H1 (cell line): ENCODE results near the gene GFOD1. TPM values are rescaled to one million over a fixed set of nuclear protein-coding genes. Genes with fewer than 3 reads are reported as not detected.
"Not testable (repeated sequence)": the region's sequence is repeated elsewhere in the genome, so short reads cannot be mapped to it uniquely, and the experiment has no call there.

Experiments used
- CTCF ChIA-PET: fragments of 300-600 bp; sonication (Branson Sonifier 250); formaldehyde crosslinking; loops from one replicate; lab custom pipeline; 2021; ENCODE audit not compliant: partially characterized antibody; lab: Charles Lee
- POLR2A ChIA-PET: fragments of 300-600 bp; sonication (Branson Sonifier 250); formaldehyde crosslinking; loops from one replicate; lab custom pipeline; 2021; ENCODE audit warnings: inconsistent platforms; ENCODE audit not compliant: partially characterized antibody; lab: Charles Lee
- DNase-seq, 2 experiments: peaks; one replicate each; pipeline versions ENCODE4 v3.0.0 to v3.0.0-alpha.2; 2010 to 2022; ENCODE audit warnings: low spot score in 2 of 2, low read depth in 1 of 2, mixed read lengths in 1 of 2
- FAIRE-seq: peaks from 2 replicates; lab custom pipeline; 2011; peaks lifted over from hg19 to GRCh38; lab: Jason Lieb, UNC
- H2AFZ ChIP-seq: 2 replicates; pipeline ENCODE4 v1.8.1; 2012; ENCODE audit warnings: low read length, inconsistent platforms
- H2AK5ac ChIP-seq: 2 replicates; pipeline ENCODE4 v1.6.1; 2013; ENCODE audit warnings: low read depth, low read length
- H2BK120ac ChIP-seq: replicated peaks from 2 replicates; pipeline ENCODE3; 2013; ENCODE audit warnings: low read depth, low read length, inconsistent platforms
- H2BK12ac ChIP-seq: 2 replicates; pipeline ENCODE4 v1.6.1; 2013; ENCODE audit warnings: low read depth, low read length
- H2BK15ac ChIP-seq: 2 replicates; pipeline ENCODE4 v1.6.1; 2013; ENCODE audit warnings: low read length
- H2BK20ac ChIP-seq: 2 replicates; pipeline ENCODE4 v1.6.1; 2013; ENCODE audit warnings: low read length
- H2BK5ac ChIP-seq: 2 replicates; pipeline ENCODE4 v1.6.1; 2013; ENCODE audit warnings: low read depth, low read length
- H3K14ac ChIP-seq: 2 replicates; pipeline ENCODE4 v1.6.1; 2013; ENCODE audit warnings: inconsistent platforms; ENCODE audit not compliant: insufficient read length
- H3K18ac ChIP-seq: 2 replicates; pipeline ENCODE4 v1.6.1; 2013; ENCODE audit warnings: low read length; ENCODE audit errors: extremely low read depth
- H3K23ac ChIP-seq: 2 replicates; pipeline ENCODE4 v1.6.1; 2013; ENCODE audit warnings: inconsistent platforms; ENCODE audit not compliant: insufficient read length
- H3K23me2 ChIP-seq: 2 replicates; pipeline ENCODE4 v1.6.1; 2013; ENCODE audit warnings: low read depth, low read length
- H3K27ac ChIP-seq: 2 replicates; pipeline ENCODE4 v1.6.1; 2011; ENCODE audit warnings: low read depth, low read length, inconsistent platforms
- H3K27me3 ChIP-seq, 4 experiments: replicated peaks in 1 of 4; 1 replicate in 1 of 4; 2 replicates in 3 of 4; pipeline versions ENCODE4 v1.6.1 to v1.8.1; 2011 to 2013; ENCODE audit warnings: low read length in 3 of 4, mild to moderate bottlenecking in 3 of 4, inconsistent platforms in 2 of 4, mixed read lengths in 2 of 4, moderate library complexity in 1 of 4; ENCODE audit not compliant: control insufficient read depth in 3 of 4, insufficient read depth in 3 of 4; ENCODE audit errors: extremely low read depth in 1 of 4
- H3K36me3 ChIP-seq, 4 experiments: 2 replicates each; pipeline versions ENCODE4 v1.6.1 to v1.8.1; 2011 to 2013; ENCODE audit warnings: mild to moderate bottlenecking in 4 of 4, low read length in 3 of 4, moderate library complexity in 2 of 4, control low read depth in 1 of 4, inconsistent platforms in 1 of 4; ENCODE audit not compliant: insufficient read depth in 4 of 4, control insufficient read depth in 2 of 4
- H3K4ac ChIP-seq: replicated peaks from 2 replicates; pipeline ENCODE3; 2013; ENCODE audit warnings: low read length, low read depth, mixed read lengths, inconsistent platforms; ENCODE audit not compliant: insufficient read length
- H3K4me1 ChIP-seq, 4 experiments: replicated peaks in 1 of 4; 1 replicate in 1 of 4; 2 replicates in 3 of 4; pipeline versions ENCODE4 v1.6.1 to v1.8.1; 2011 to 2013; ENCODE audit warnings: low read length in 3 of 4, inconsistent platforms in 2 of 4, mixed read lengths in 1 of 4; ENCODE audit not compliant: insufficient read depth in 4 of 4, control insufficient read depth in 3 of 4
- H3K4me2 ChIP-seq, 2 experiments: 2 replicates each; pipeline versions ENCODE4 v1.6.1 to v1.8.1; 2011 to 2013; ENCODE audit warnings: low read depth in 2 of 2, low read length in 2 of 2, control low read depth in 1 of 2, inconsistent platforms in 1 of 2, mild to moderate bottlenecking in 1 of 2; ENCODE audit not compliant: insufficient read depth in 1 of 2
- H3K4me3 ChIP-seq, 4 experiments: fragments of 200-600, 300-600 bp in 1 of 4; sonication (generic), shearing (Covaris generic), sonication (Bioruptor Twin) in 1 of 4; 2 replicates each; pipeline versions ENCODE4 v1.5.1 to v1.8.1; 2011 to 2016; ENCODE audit warnings: low read length in 4 of 4, low read depth in 3 of 4, control low read depth in 2 of 4, inconsistent platforms in 2 of 4, mild to moderate bottlenecking in 2 of 4, mixed read lengths in 1 of 4, moderate library complexity in 1 of 4; ENCODE audit not compliant: insufficient read depth in 2 of 4; ENCODE audit errors: extremely low read depth in 1 of 4
- H3K56ac ChIP-seq: replicated peaks from 2 replicates; pipeline ENCODE3; 2013; ENCODE audit warnings: low read depth, mild to moderate bottlenecking, mixed read lengths, low read length, inconsistent platforms; ENCODE audit not compliant: insufficient read length
- H3K79me1 ChIP-seq: 2 replicates; pipeline ENCODE4 v1.6.1; 2013; ENCODE audit warnings: low read depth, low read length, control low read depth
- H3K79me2 ChIP-seq, 2 experiments: 2 replicates each; pipeline versions ENCODE4 v1.6.1 to v1.8.1; 2012 to 2013; ENCODE audit warnings: low read length in 2 of 2, mild to moderate bottlenecking in 2 of 2, inconsistent platforms in 1 of 2; ENCODE audit not compliant: insufficient read depth in 2 of 2, control insufficient read depth in 1 of 2
- H3K9ac ChIP-seq, 4 experiments: replicated peaks in 1 of 4; 1 replicate in 1 of 4; 2 replicates in 3 of 4; pipeline versions ENCODE4 v1.6.1 to v1.8.1; 2011 to 2013; ENCODE audit warnings: low read depth in 3 of 4, low read length in 3 of 4, control low read depth in 2 of 4, mild to moderate bottlenecking in 2 of 4, moderate library complexity in 2 of 4, inconsistent platforms in 1 of 4; ENCODE audit errors: extremely low read depth in 1 of 4
- H3K9me3 ChIP-seq, 2 experiments: 2 replicates each; pipeline versions ENCODE4 v1.6.1 to v1.8.1; 2012 to 2013; ENCODE audit warnings: mild to moderate bottlenecking in 2 of 2, moderate library complexity in 2 of 2, control low read depth in 1 of 2, inconsistent platforms in 1 of 2, low read depth in 1 of 2, low read length in 1 of 2, mixed read lengths in 1 of 2; ENCODE audit not compliant: insufficient read depth in 2 of 2
- H4K20me1 ChIP-seq, 2 experiments: replicated peaks in 1 of 2; 2 replicates each; pipeline versions ENCODE3 to v1.8.1; 2011 to 2013; ENCODE audit warnings: inconsistent platforms in 2 of 2, low read length in 2 of 2, mild to moderate bottlenecking in 1 of 2; ENCODE audit not compliant: insufficient read depth in 2 of 2, control insufficient read depth in 1 of 2
- H4K5ac ChIP-seq: 2 replicates; pipeline ENCODE4 v1.6.1; 2013; ENCODE audit warnings: low read length, low read depth, mixed read lengths, inconsistent platforms; ENCODE audit not compliant: insufficient read length
- H4K8ac ChIP-seq: 2 replicates; pipeline ENCODE4 v1.8.0; 2013; ENCODE audit warnings: mild to moderate bottlenecking, moderate library complexity, low read length, inconsistent platforms; ENCODE audit not compliant: insufficient read depth; ENCODE audit errors: extremely low read depth
- H4K91ac ChIP-seq: replicated peaks from 2 replicates; pipeline ENCODE3; 2013; ENCODE audit warnings: low read length, mixed read lengths, inconsistent platforms; ENCODE audit not compliant: insufficient read length
- WGBS, 2 experiments: shearing (Covaris generic) in 1 of 2; methylation state at CpG; one replicate each; pipeline versions ENCODE4 v1.1.6 to v1.1.7; 2013 to 2015; ENCODE audit warnings: low lambda C conversion rate in 2 of 2, mixed read lengths in 2 of 2, inconsistent platforms in 1 of 2, low coverage in 1 of 2, missing lambda C conversion rate in 1 of 2; ENCODE audit not compliant: insufficient replicate concordance in 2 of 2, insufficient coverage in 1 of 2, insufficient read length in 1 of 2; ENCODE audit errors: extremely low coverage in 1 of 2, missing lambda C conversion rate in 1 of 2; 5-methylcytosine and 5-hydroxymethylcytosine counted together
- polyA plus RNA-seq, 7 experiments: library from polyadenylated mRNA; depleted of rRNA in 3 of 7; stranded (reverse) in 5 of 7; unstranded in 2 of 7; fragments of >200 nt in 5 of 7; fragments of 200-250 nt in 2 of 7; gene quantifications; 1 replicate in 5 of 7; 2 replicates in 1 of 7; 4 replicates in 1 of 7; pipeline versions ENCODE4 v1.2.1 to v1.2.3, GENCODE V29; 2011 to 2013; ENCODE audit warnings: missing spikeins in 2 of 7, mixed read lengths in 2 of 7
- total RNA-seq: library from RNA; stranded (reverse); fragmentation: NEBNext Ultra II Directional; extraction: Animal tissue kit (Norgen Biotek cat#: 25700); gene quantifications from 2 replicates; pipeline ENCODE4 v1.2.1, GENCODE V29; 2021

The GFOD1 gene
- total and polyA plus RNA-seq, 2 of the 8 experiments (the other 6 are each of a cell fraction or from before 2014, with no cell fraction given): 2.5 to 8.8 TPM

DNA sequence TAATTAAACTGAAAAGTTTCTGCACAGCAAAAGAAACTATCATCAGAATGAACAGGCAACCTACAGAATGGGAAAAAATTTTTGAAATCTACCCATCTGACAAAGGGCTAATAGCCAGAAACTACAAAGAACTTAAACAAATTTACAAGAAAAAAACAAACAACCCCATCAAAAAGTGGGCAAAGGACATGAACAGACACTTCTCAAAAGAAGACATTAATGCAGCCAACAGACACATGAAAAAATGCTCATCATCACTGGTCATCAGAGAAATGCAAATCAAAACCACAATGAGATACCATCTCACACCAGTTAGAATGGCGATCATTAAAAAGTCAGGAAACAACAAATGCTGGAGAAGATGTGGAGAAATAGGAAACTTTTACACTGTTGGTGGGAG lies 98.6 kb downstream of the GFOD1 start:
- H3K27ac ChIP-seq, H3K79me1 ChIP-seq, H3K9ac ChIP-seq, H4K91ac ChIP-seq, H3K4me2 ChIP-seq, H2AFZ ChIP-seq, H3K4me1 ChIP-seq, H3K14ac ChIP-seq, H2BK120ac ChIP-seq, H2AK5ac ChIP-seq, H3K23me2 ChIP-seq, H4K5ac ChIP-seq, H3K36me3 ChIP-seq, H2BK12ac ChIP-seq, H3K27me3 ChIP-seq, POLR2A ChIA-PET, H3K79me2 ChIP-seq, H3K4me3 ChIP-seq, H2BK5ac ChIP-seq, H3K56ac ChIP-seq, H3K18ac ChIP-seq, H4K8ac ChIP-seq, FAIRE-seq, H3K23ac ChIP-seq, H3K9me3 ChIP-seq, H3K4ac ChIP-seq, DNase-seq, H2BK20ac ChIP-seq, H2BK15ac ChIP-seq, H4K20me1 ChIP-seq: not testable (repeated sequence)
- 85% methylated on average over 1 of the region's 1 CpG; no CpG with 5 or more reads in 1 of the 2 experiments for WGBS, 2 experiments
- CTCF ChIA-PET: interaction anchor here (1.0 to 1.1 kb wide), 2 partner anchors 11 to 54 kb away, joined by 4 to 6 read pairs; no protein-coding TSS in a partner anchor
